GM08714 (cell line): Measurements from ENCODE around the gene NXN.
"Not testable (repeated sequence)": the region's sequence is repeated elsewhere in the genome, so short reads cannot be mapped to it uniquely, and the experiment has no call there.

ENCODE experiments used
- H3K4me3 ChIP-seq: fragments of 200-500 bp; sonication (Bioruptor generic); 2 replicates; pipeline ENCODE4 v1.5.1; 2014; ENCODE audit warnings: mild to moderate bottlenecking, low read length, inconsistent platforms
- ZNF274 ChIP-seq: IDR thresholded peaks from 2 replicates; pipeline ENCODE4 v1.6.1; 2012; ENCODE audit warnings: mild to moderate bottlenecking, low read depth, low read length

Gene NXN

GRCh38 chr17:1001640-1002411, 22.2 kb upstream of the NXN start:
- TF ChIP-seq ZNF274, result no peak
- no peak overlapping the region for H3K4me3 ChIP-seq

GRCh38 chr17:1000597-1001461, 21.3 kb upstream of the NXN start:
- TF ChIP-seq ZNF274, result no peak

GRCh38 chr17:998111-998510, 18.5 kb upstream of the NXN start:
- H3K4me3 ChIP-seq, result peak overlapping the region; percentile 70
- TF ChIP-seq ZNF274, result no peak

More at GRCh38 chr17:1000597-1001461, 21.3 kb upstream of the NXN start:
- H3K4me3 ChIP-seq, result no peak overlapping the region

- peak within 1 kb of the TSS; percentile 70 for H3K4me3 ChIP-seq
- TF ChIP-seq ZNF274, result no peak
Observed at GRCh38 chr17:996554-997344, 17.2 kb upstream of the NXN start, which contains the start of gene TIMM22. Gene TIMM22 (plus strand): TSS chr17:997129. CDS start chr17:997143, 14 bp downstream.

- not testable (repeated sequence) for H3K4me3 ChIP-seq
Observed at GRCh38 chr17:995324-995723, 15.7 kb upstream of the NXN start.

GRCh38 chr17:992933-993332, 13.4 kb upstream of the NXN start:
- no peak overlapping the region for H3K4me3 ChIP-seq
- no peak for TF ChIP-seq ZNF274

- no peak for TF ChIP-seq ZNF274
- H3K4me3 ChIP-seq, result no peak overlapping the region
Observed at GRCh38 chr17:988561-988960, 9.0 kb upstream of the NXN start.

GRCh38 chr17:987931-988330, 8.4 kb upstream of the NXN start:
- TF ChIP-seq ZNF274, result no peak
- no peak overlapping the region for H3K4me3 ChIP-seq

- no peak overlapping the region for H3K4me3 ChIP-seq
Observed at GRCh38 chr17:986322-986929, 6.8 kb upstream of the NXN start.

GRCh38 chr17:983921-984320, 4.3 kb upstream of the NXN start:
- TF ChIP-seq ZNF274, result no peak
- no peak overlapping the region for H3K4me3 ChIP-seq

More at GRCh38 chr17:986322-986929, 6.8 kb upstream of the NXN start:
- TF ChIP-seq ZNF274, result no peak

- no peak for TF ChIP-seq ZNF274
- no peak overlapping the region for H3K4me3 ChIP-seq
Observed at GRCh38 chr17:981292-981658, 1.7 kb upstream of the NXN start.

GRCh38 chr17:980406-981291, 1.1 kb upstream of the NXN start:
- H3K4me3 ChIP-seq, result no peak overlapping the region; the same call in 1 of the 2 replicates
- no peak for TF ChIP-seq ZNF274

- TF ChIP-seq ZNF274, result no peak
- H3K4me3 ChIP-seq, result peak overlapping the region; percentile 61; the same call in 1 of the 2 replicates
Observed at GRCh38 chr17:979212-979538, 401 bp downstream of the NXN start.
